Measurements from ENCODE around the gene UCK1. TPM values are rescaled to one million over a fixed set of nuclear protein-coding genes. Genes with fewer than 3 reads are reported as not detected.
A peak's percentile ranks its signal among the peaks of the same experiment; 100 is the strongest.

UCK1 gene
- total RNA-seq, 2 experiments from 2014 or later = 15.2 to 16.5 TPM

DNA sequence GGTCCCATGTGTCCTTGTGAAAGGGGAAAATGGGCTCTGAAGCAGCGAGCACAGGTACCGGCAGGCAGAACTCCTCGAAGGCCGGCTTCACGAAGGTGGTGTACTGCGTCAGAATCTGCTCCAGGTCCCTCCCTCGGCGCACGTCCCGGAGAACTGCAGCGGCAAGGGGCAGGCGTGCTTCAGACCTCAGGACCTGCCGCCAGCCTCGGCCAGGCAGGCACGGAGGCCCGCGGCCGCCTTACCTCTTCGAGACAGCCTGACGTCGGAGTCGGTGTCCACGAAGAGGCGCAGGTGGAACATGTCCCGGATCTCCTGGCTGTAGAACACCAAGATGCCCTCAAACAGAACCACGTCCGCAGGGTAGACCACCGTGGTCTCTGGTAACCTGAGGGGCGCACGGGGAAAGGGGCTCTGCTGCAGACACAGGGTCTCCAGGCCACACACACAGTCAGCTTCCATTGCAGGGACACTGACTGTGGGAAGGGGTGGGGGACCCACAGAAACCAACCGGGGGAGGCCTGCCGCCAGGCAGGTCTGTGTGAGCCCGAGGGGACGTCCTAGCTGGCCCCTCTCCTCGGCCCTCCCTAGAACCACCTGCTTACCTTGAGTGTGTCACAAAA is 2.1 kb downstream of the UCK1 start:
- Mint-ChIP-seq H3K9me3 (ENCODE audit: low read depth) (no peaks in the 10 kb centered on the region), H3K4me3 (peak overlapping the region; percentile 78), H3K36me3 (ENCODE audit: low read depth) (peaks cover 25% of the 10 kb centered on the region), H3K4me1 (peaks cover 17% of the 10 kb centered on the region), H3K27ac (no peak overlapping the region), H3K27me3 (no peaks in the 10 kb centered on the region)
- ChIA-PET POLR2A (no interaction called here), CTCF (no interaction called here)
- DNase-seq (no peak), ATAC-seq (no peak)
- intact Hi-C loops (cut with DNase I, micrococcal nuclease) = no loop called here

GRCh38 chr9:131528186-131528585 is 2.9 kb downstream of the UCK1 start:
- POLR2A ChIA-PET = no interaction called here
- peaks cover 25% of the 10 kb centered on the region for H3K36me3 Mint-ChIP-seq (ENCODE audit: low read depth)

DNA sequence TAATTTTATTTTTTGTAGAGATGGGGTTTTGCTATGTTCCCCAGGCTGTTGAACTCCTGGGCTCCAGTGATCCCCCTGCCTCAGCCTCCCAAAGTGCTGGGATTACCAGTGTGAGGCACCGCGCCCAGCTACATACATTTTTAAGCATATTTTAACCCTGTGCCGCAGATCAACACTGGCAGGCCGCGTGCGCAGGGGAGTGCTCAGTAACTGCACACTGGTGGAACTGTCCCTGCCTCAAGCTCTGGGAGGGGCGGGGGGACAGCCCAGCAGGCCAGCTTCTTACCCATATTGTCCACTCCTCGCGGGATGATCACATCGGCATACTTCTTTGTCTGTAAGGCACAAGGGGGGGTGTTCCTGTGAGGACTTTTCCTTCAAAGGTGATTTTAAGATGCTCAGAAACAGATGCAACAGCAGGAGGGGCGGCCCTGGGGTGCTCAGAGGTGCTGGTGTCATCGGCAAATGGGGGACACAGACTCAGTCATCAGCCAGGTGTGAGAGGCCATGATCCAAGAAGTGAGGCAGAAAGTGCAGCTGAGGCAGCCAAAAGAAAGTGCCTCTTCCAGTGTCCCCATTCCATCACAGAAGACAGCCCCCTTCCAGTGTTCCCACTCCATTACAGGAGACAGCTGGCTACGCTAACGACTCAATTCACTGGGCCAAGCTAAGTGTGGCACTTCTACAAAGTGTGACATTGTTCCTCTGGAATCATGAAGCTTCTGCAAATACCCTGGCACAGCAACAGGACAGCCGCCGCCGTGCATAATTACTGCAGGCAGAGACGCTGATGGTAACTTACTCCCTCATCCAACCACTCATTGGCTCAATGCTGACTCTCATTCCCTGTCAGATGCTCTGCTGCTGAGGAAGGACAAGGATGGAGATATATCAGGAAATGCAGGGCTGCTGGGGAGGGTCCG is 5.2 kb downstream of the UCK1 start:
- Mint-ChIP-seq H3K4me1 (peaks cover 15% of the 10 kb centered on the region), H3K4me3 (no peak overlapping the region), H3K9me3 (ENCODE audit: low read depth) (no peaks in the 10 kb centered on the region), H3K27me3 (no peaks in the 10 kb centered on the region), H3K27ac (no peak overlapping the region), H3K36me3 (ENCODE audit: low read depth) (peaks cover 31% of the 10 kb centered on the region)
- intact Hi-C loops (cut with DNase I, micrococcal nuclease) = no loop called here
- ChIA-PET CTCF (interaction anchor here (0.6 kb wide), 1 partner anchor 231 kb away, joined by 5 read pairs; no protein-coding TSS in a partner anchor), POLR2A (interaction anchor here (0.7 kb wide), 1 partner anchor 129 kb away, joined by 3 read pairs; no protein-coding TSS in a partner anchor)
- DNase-seq (no peak), ATAC-seq (no peak)

More at GRCh38 chr9:131528186-131528585, 2.9 kb downstream of the UCK1 start:
- Mint-ChIP-seq H3K9me3 (ENCODE audit: low read depth) (no peaks in the 10 kb centered on the region), H3K27ac (no peak overlapping the region), H3K4me1 (peaks cover 17% of the 10 kb centered on the region), H3K4me3 (peak overlapping the region; percentile 28), H3K27me3 (no peaks in the 10 kb centered on the region)
- CTCF ChIA-PET = no interaction called here
- DNase-seq (no peak), ATAC-seq (no peak)
- intact Hi-C loops (cut with DNase I, micrococcal nuclease) = no loop called here

GRCh38 chr9:131524665-131525315 is 6.3 kb downstream of the UCK1 start:
- Mint-ChIP-seq H3K36me3 (ENCODE audit: low read depth) (peaks cover 33% of the 10 kb centered on the region), H3K9me3 (ENCODE audit: low read depth) (no peaks in the 10 kb centered on the region), H3K4me1 (peaks cover 12% of the 10 kb centered on the region), H3K27ac (peak overlapping the region; percentile 31), H3K27me3 (no peaks in the 10 kb centered on the region), H3K4me3 (no peak overlapping the region)
- intact Hi-C loops (cut with DNase I, micrococcal nuclease) = no loop called here
- DNase-seq = no peak
- POLR2A ChIA-PET = no interaction called here
- CTCF ChIA-PET = no interaction called here
- no peak for ATAC-seq

- peaks cover 38% of the 10 kb centered on the region for H3K36me3 Mint-ChIP-seq (ENCODE audit: low read depth)
- H3K9me3 Mint-ChIP-seq (ENCODE audit: low read depth) = no peaks in the 10 kb centered on the region
- POLR2A ChIA-PET = no interaction called here
Observed at GRCh38 chr9:131523451-131524435, 7.3 kb downstream of the UCK1 start.

DNA sequence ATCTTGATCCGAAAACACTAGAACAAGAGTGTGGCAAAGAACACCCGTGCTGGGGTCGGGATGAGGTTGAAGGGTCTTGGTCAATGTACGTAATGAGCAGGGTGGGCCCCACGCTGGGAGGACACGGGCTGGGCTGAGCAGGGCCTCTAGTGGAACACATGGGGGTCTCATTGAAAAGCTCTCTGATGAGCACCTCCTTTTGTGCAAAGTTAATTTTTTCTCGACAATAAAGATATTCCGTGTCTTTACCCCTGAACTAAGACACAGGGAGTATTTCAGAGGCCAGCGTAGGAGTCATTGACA is 8.0 kb downstream of the UCK1 start:
- Mint-ChIP-seq H3K36me3 (ENCODE audit: low read depth) (peaks cover 33% of the 10 kb centered on the region), H3K27ac (no peak overlapping the region)
- ATAC-seq = no peak

More at GRCh38 chr9:131523451-131524435, 7.3 kb downstream of the UCK1 start:
- intact Hi-C loops (cut with DNase I, micrococcal nuclease) = no loop called here
- Mint-ChIP-seq H3K4me1 (peaks cover 7% of the 10 kb centered on the region), H3K27me3 (no peaks in the 10 kb centered on the region), H3K27ac (no peak overlapping the region), H3K4me3 (no peak overlapping the region)
- no peak for ATAC-seq
- no peak for DNase-seq
- CTCF ChIA-PET = no interaction called here

DNA sequence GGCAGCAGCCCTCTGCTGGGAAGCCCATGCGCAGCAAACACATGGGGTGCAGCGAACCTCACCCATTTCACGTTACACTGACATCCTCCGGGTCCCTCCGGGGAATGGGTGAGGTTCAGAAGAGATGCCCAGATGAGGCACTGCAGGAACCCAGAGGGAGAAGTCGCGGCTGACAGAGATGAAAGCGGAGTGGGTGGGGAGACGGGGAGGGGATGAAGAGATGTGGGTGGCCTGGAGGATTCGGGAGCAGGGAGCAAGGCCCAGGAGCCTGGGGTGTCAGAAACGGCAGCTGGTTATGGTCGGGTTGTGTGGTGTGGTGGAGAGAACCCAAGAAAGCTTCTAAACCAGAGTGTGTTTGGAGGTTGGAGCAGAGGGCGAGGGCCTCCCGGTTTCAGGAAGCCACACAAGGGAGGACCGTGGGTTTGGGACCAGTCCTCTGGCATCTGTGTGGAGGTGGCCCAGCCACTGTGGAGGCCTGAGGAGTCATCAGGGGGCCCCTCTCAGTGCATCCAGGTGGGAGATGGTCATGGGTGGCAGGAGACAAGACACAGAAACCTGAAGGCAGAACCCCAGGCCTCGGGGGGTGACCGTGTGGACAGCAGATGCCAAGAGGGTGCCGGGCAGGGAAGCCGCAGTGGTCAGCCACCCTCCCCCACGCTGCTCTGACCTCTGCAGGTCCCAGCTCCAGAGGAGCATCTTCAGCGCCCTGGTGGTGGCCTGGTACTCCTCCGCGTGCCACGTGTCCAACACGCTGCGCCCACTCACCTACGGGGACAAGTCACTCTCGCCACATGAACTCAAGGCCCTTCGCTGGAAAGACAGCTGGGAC is 8.6 kb downstream of the UCK1 start:
- Mint-ChIP-seq H3K4me1 (peaks cover 3% of the 10 kb centered on the region), H3K4me3 (no peak overlapping the region), H3K27ac (no peak overlapping the region), H3K27me3 (no peaks in the 10 kb centered on the region), H3K36me3 (ENCODE audit: low read depth) (peaks cover 36% of the 10 kb centered on the region), H3K9me3 (ENCODE audit: low read depth) (no peaks in the 10 kb centered on the region)
- ChIA-PET POLR2A (no interaction called here), CTCF (no interaction called here)
- DNase-seq (no peak), ATAC-seq (no peak)
- intact Hi-C loops (cut with DNase I, micrococcal nuclease) = no loop called here

More for the DNA sequence above, 8.0 kb downstream of the UCK1 start:
- ChIA-PET POLR2A (no interaction called here), CTCF (no interaction called here)
- Mint-ChIP-seq H3K27me3 (no peaks in the 10 kb centered on the region), H3K4me3 (no peak overlapping the region), H3K9me3 (ENCODE audit: low read depth) (no peaks in the 10 kb centered on the region), H3K4me1 (peaks cover 3% of the 10 kb centered on the region)
- no peak for DNase-seq
- intact Hi-C loops (cut with DNase I, micrococcal nuclease) = no loop called here

- peaks cover 37% of the 10 kb centered on the region for H3K36me3 Mint-ChIP-seq (ENCODE audit: low read depth)
- DNase-seq (no peak), ATAC-seq (no peak)
- ChIA-PET POLR2A (no interaction called here), CTCF (no interaction called here)
- H3K9me3 Mint-ChIP-seq (ENCODE audit: low read depth) = no peaks in the 10 kb centered on the region
- intact Hi-C loops (cut with DNase I, micrococcal nuclease) = no loop called here
- H3K4me3 Mint-ChIP-seq = no peak overlapping the region
- H3K4me1 Mint-ChIP-seq = peaks cover 3% of the 10 kb centered on the region
- no peaks in the 10 kb centered on the region for H3K27me3 Mint-ChIP-seq
- no peak overlapping the region for H3K27ac Mint-ChIP-seq
Observed at GRCh38 chr9:131521822-131522221, 9.2 kb downstream of the UCK1 start.

DNA sequence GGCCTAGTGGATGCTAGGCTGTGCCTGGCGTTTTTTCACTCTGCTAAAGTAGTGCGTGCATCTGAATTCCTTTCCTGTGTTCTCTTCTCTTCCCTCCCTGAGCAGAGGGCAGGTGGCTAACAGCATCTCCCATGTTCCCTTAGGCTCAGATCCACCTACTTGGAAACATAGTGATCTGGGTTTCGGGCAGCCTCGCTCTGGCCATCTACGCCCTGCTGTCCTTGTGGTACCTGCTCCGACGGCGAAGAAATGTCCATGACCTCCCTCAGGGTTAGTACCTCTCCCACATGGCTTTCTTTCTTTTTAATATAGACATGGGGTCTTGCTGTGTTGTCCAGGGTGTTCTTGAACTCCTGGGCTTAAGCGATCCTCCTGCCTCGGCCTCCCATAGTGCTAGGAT is 9.9 kb downstream of the UCK1 start:
- ChIA-PET POLR2A (no interaction called here), CTCF (no interaction called here)
- H3K9me3 Mint-ChIP-seq (ENCODE audit: low read depth) = no peaks in the 10 kb centered on the region
- H3K27ac Mint-ChIP-seq = no peak overlapping the region
- no peak overlapping the region for H3K4me3 Mint-ChIP-seq
- ATAC-seq (no peak), DNase-seq (no peak)
- intact Hi-C loops (cut with DNase I, micrococcal nuclease) = no loop called here
- no peaks in the 10 kb centered on the region for H3K27me3 Mint-ChIP-seq
- peaks cover 32% of the 10 kb centered on the region for H3K36me3 Mint-ChIP-seq (ENCODE audit: low read depth)
- peaks cover 3% of the 10 kb centered on the region for H3K4me1 Mint-ChIP-seq

GRCh38 chr9:131520503-131520902 is 10.6 kb downstream of the UCK1 start:
- Mint-ChIP-seq H3K27ac (no peak overlapping the region), H3K4me1 (peaks cover 3% of the 10 kb centered on the region), H3K36me3 (ENCODE audit: low read depth) (peaks cover 30% of the 10 kb centered on the region), H3K27me3 (no peaks in the 10 kb centered on the region), H3K4me3 (no peak overlapping the region), H3K9me3 (ENCODE audit: low read depth) (no peaks in the 10 kb centered on the region)
- ATAC-seq (no peak), DNase-seq (no peak)
- CTCF ChIA-PET = no interaction called here
- intact Hi-C loops (cut with DNase I, micrococcal nuclease) = no loop called here
- POLR2A ChIA-PET = no interaction called here

Data from activated CD4-positive, alpha-beta T cell treated with anti-CD3 and anti-CD28 coated beads for 36 hours (primary cell).